Tibial nerve (tissue), 4 donors: ENCODE measurements around the gene FRMPD2.
"Not testable (repeated sequence)": the region's sequence is repeated elsewhere in the genome, so short reads cannot be mapped to it uniquely, and the experiment has no call there.

Experiments used
- EP300 ChIP-seq, 2 donors: sonication (generic); formaldehyde crosslinking; IDR thresholded peaks; one replicate each; pipeline ENCODE4 v1.6.1; 2017; ENCODE audit warnings: antibody characterized with exemption in 2 of 2, mild to moderate bottlenecking in 1 of 2
- TF ChIP-seq, protein P1 (sequence below), 5 experiments: fragments of 200-600 bp in 3 of 5; fragments of 450-650 bp in 2 of 5; sonication (generic) in 3 of 5; IDR thresholded peaks; one replicate each; pipeline ENCODE4 v1.5.1; 2016 to 2019; ENCODE audit warnings: antibody characterized with exemption in 5 of 5, mild to moderate bottlenecking in 3 of 5, moderate library complexity in 2 of 5

DNA sequence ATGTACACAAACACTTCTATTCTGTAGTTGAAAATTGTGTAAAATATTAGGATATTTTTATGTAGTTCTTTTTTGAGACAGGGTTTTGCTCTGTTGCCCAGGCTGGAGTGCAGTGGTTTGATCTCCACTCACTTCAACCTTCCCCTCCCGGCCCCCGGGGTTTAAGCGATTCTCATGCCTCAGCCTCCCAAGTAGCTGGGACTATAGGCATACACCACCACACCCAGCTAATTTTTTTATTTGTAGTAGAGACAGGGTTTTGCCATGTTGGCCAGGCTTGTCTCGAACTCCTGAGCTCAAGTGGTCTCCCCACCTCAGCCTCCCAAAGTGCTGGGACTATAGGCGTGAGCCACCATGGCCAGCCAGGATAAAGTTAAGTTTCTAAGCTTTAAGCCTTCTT lies 30.6 kb downstream of the FRMPD2 start:
- TF ChIP-seq EP300 (IDR thresholded peaks at IDR 0.05) = not testable (repeated sequence)
- TF ChIP-seq, protein P1, sequence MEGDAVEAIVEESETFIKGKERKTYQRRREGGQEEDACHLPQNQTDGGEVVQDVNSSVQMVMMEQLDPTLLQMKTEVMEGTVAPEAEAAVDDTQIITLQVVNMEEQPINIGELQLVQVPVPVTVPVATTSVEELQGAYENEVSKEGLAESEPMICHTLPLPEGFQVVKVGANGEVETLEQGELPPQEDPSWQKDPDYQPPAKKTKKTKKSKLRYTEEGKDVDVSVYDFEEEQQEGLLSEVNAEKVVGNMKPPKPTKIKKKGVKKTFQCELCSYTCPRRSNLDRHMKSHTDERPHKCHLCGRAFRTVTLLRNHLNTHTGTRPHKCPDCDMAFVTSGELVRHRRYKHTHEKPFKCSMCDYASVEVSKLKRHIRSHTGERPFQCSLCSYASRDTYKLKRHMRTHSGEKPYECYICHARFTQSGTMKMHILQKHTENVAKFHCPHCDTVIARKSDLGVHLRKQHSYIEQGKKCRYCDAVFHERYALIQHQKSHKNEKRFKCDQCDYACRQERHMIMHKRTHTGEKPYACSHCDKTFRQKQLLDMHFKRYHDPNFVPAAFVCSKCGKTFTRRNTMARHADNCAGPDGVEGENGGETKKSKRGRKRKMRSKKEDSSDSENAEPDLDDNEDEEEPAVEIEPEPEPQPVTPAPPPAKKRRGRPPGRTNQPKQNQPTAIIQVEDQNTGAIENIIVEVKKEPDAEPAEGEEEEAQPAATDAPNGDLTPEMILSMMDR (IDR thresholded peaks at IDR 0.05) = not testable (repeated sequence)
